ENCODE measurements around the gene ZNF419. TPM values are rescaled to one million over a fixed set of nuclear protein-coding genes. Genes with fewer than 3 reads are reported as not detected.
"Not testable (repeated sequence)": the region's sequence is repeated elsewhere in the genome, so short reads cannot be mapped to it uniquely, and the experiment has no call there.

Gene ZNF419
- total RNA-seq, 1 donor from 2014 or later, result 20.0 TPM

- DNase-seq (ENCODE audit: low spot score in 2 of 2, unreplicated experiment in 2 of 2), result no peak
- no peak overlapping the region for H3K4me3 Mint-ChIP-seq
- no peaks in the 10 kb centered on the region for H3K27me3 Mint-ChIP-seq (ENCODE audit: low read depth)
- no peak overlapping the region for H3K27ac Mint-ChIP-seq
- no peaks in the 10 kb centered on the region for H3K4me1 Mint-ChIP-seq
- peaks cover 86% of the 10 kb centered on the region for H3K36me3 Mint-ChIP-seq
- H3K9me3 Mint-ChIP-seq, result peaks cover 75% of the 10 kb centered on the region
- no peak for TF ChIP-seq CTCF (IDR thresholded peaks at IDR 0.05; ENCODE audit: unreplicated experiment)
Observed at GRCh38 chr19:57506163-57506562, 18.6 kb downstream of the ZNF419 start.

- no peak overlapping the region for H3K27ac Mint-ChIP-seq
- H3K4me1 Mint-ChIP-seq, result no peaks in the 10 kb centered on the region
- H3K4me3 Mint-ChIP-seq, result no peak overlapping the region
- peaks cover 79% of the 10 kb centered on the region for H3K36me3 Mint-ChIP-seq
- TF ChIP-seq CTCF (IDR thresholded peaks at IDR 0.05; ENCODE audit: unreplicated experiment), result no peak
- H3K9me3 Mint-ChIP-seq, result peaks cover 81% of the 10 kb centered on the region
- no peak for DNase-seq (ENCODE audit: low spot score in 2 of 2, unreplicated experiment in 2 of 2)
- H3K27me3 Mint-ChIP-seq (ENCODE audit: low read depth), result no peaks in the 10 kb centered on the region
Observed at GRCh38 chr19:57511484-57511883, 23.9 kb downstream of the ZNF419 start.

GRCh38 chr19:57512845-57513244 is 25.3 kb downstream of the ZNF419 start:
- peaks cover 79% of the 10 kb centered on the region for H3K9me3 Mint-ChIP-seq
- no peaks in the 10 kb centered on the region for H3K27me3 Mint-ChIP-seq (ENCODE audit: low read depth)
- H3K4me3 Mint-ChIP-seq, result no peak overlapping the region
- peaks cover 76% of the 10 kb centered on the region for H3K36me3 Mint-ChIP-seq
- TF ChIP-seq CTCF (IDR thresholded peaks at IDR 0.05; ENCODE audit: unreplicated experiment), result no peak
- H3K27ac Mint-ChIP-seq, result no peak overlapping the region
- DNase-seq (ENCODE audit: low spot score in 2 of 2, unreplicated experiment in 2 of 2), result no peak
- no peaks in the 10 kb centered on the region for H3K4me1 Mint-ChIP-seq

GRCh38 chr19:57515255-57515654 is 27.7 kb downstream of the ZNF419 start:
- Mint-ChIP-seq H3K9me3 (peaks cover 69% of the 10 kb centered on the region), H3K36me3 (peaks cover 57% of the 10 kb centered on the region), H3K27ac (no peak overlapping the region), H3K4me1 (no peaks in the 10 kb centered on the region), H3K4me3 (no peak overlapping the region), H3K27me3 (ENCODE audit: low read depth) (no peaks in the 10 kb centered on the region)
- no peak for DNase-seq (ENCODE audit: low spot score in 2 of 2, unreplicated experiment in 2 of 2)
- TF ChIP-seq CTCF (IDR thresholded peaks at IDR 0.05; ENCODE audit: unreplicated experiment), result no peak

GRCh38 chr19:57518021-57518420 is 30.5 kb downstream of the ZNF419 start:
- not testable (repeated sequence) for H3K27me3 Mint-ChIP-seq (ENCODE audit: low read depth); H3K4me3 Mint-ChIP-seq; DNase-seq (ENCODE audit: low spot score in 2 of 2, unreplicated experiment in 2 of 2); H3K4me1 Mint-ChIP-seq; H3K27ac Mint-ChIP-seq
- peaks cover 65% of the 10 kb centered on the region for H3K9me3 Mint-ChIP-seq
- peaks cover 46% of the 10 kb centered on the region for H3K36me3 Mint-ChIP-seq

- Mint-ChIP-seq H3K27me3 (ENCODE audit: low read depth) (no peaks in the 10 kb centered on the region), H3K4me1 (peaks cover 17% of the 10 kb centered on the region), H3K36me3 (peaks cover 35% of the 10 kb centered on the region), H3K4me3 (peak within 1 kb of the TSS; percentile 96), H3K27ac (peak within 1 kb of the TSS; percentile 94), H3K9me3 (peaks cover 43% of the 10 kb centered on the region)
- no peak for TF ChIP-seq CTCF (IDR thresholded peaks at IDR 0.05; ENCODE audit: unreplicated experiment)
- peak; percentile 78 to 88 for DNase-seq (ENCODE audit: low spot score in 2 of 2, unreplicated experiment in 2 of 2)
Observed at GRCh38 chr19:57527136-57527881, 39.8 kb downstream of the ZNF419 start, which contains the start of gene ZNF549. TSS of gene ZNF549 (plus strand) at chr19:57527356. CDS start at chr19:57527574, 218 bp downstream.

Data from mesothelial cell of epicardium (in vitro differentiated cells).